Activated T-helper 1 cell treated with Interleukin-2 at 50 U/mL for 16 hours (primary cell): ENCODE data around the gene SLC46A1.
A peak's percentile ranks its signal among the peaks of the same experiment; 100 is the strongest.

ENCODE experiments used
- DNase-seq: peaks from one replicate; pipeline ENCODE4 v3.0.0-alpha.2; 2020; ENCODE audit warnings: low read depth

Gene SLC46A1

GRCh38 chr17:28404007-28404406 lies 2.0 kb downstream of the SLC46A1 start:
- DNase-seq, result no peak

- no peak for DNase-seq
Measured at GRCh38 chr17:28402844-28403243, 3.2 kb downstream of the SLC46A1 start.

GRCh38 chr17:28402224-28402630 lies 3.8 kb downstream of the SLC46A1 start:
- DNase-seq, result no peak

- no peak for DNase-seq
Measured at GRCh38 chr17:28399808-28400207, 6.2 kb downstream of the SLC46A1 start.

GRCh38 chr17:28398280-28398981 lies 7.6 kb downstream of the SLC46A1 start:
- no peak for DNase-seq

GRCh38 chr17:28397687-28398279 lies 8.2 kb downstream of the SLC46A1 start:
- DNase-seq, result no peak

- DNase-seq, result no peak
Measured at GRCh38 chr17:28397275-28397674, 8.7 kb downstream of the SLC46A1 start.

GRCh38 chr17:28396635-28397239 lies 9.3 kb downstream of the SLC46A1 start:
- DNase-seq, result no peak

- DNase-seq, result no peak
Measured at GRCh38 chr17:28395968-28396367, 10.0 kb downstream of the SLC46A1 start.

- no peak for DNase-seq
Measured at GRCh38 chr17:28395426-28395825, 10.6 kb downstream of the SLC46A1 start.

GRCh38 chr17:28394337-28395116 lies 11.5 kb downstream of the SLC46A1 start:
- no peak for DNase-seq

- no peak for DNase-seq
Measured at GRCh38 chr17:28392491-28392890, 13.5 kb downstream of the SLC46A1 start.

GRCh38 chr17:28391401-28391800 lies 14.6 kb downstream of the SLC46A1 start:
- DNase-seq, result no peak

- no peak for DNase-seq
Measured at GRCh38 chr17:28390984-28391383, 15.0 kb downstream of the SLC46A1 start.

- no peak for DNase-seq
Measured at GRCh38 chr17:28390563-28390962, 15.4 kb downstream of the SLC46A1 start.

- DNase-seq, result no peak
Measured at GRCh38 chr17:28390141-28390540, 15.9 kb downstream of the SLC46A1 start.

GRCh38 chr17:28388106-28388505 lies 17.9 kb downstream of the SLC46A1 start:
- no peak for DNase-seq

GRCh38 chr17:28386391-28386790 lies 19.6 kb downstream of the SLC46A1 start:
- DNase-seq, result no peak

GRCh38 chr17:28385406-28385805 lies 20.6 kb downstream of the SLC46A1 start:
- no peak for DNase-seq

GRCh38 chr17:28385037-28385400 lies 21.0 kb downstream of the SLC46A1 start:
- no peak for DNase-seq

GRCh38 chr17:28384281-28385036 lies 21.6 kb downstream of the SLC46A1 start:
- peak; percentile 43 for DNase-seq
